Gastrocnemius medialis (tissue), 4 donors: ENCODE measurements around the gene PDXK. TPM values are rescaled to one million over a fixed set of nuclear protein-coding genes. Genes with fewer than 3 reads are reported as not detected.

ENCODE experiments used
- ATAC-seq, 2 donors: fragments of 150-250 bp; one replicate each; pipeline ENCODE4 v1.9.1; 2016
- DNase-seq, 2 donors: peaks; one replicate each; pipeline ENCODE4 v3.0.0-alpha.2; 2019
- H3K27ac ChIP-seq, 4 donors: fragments of 200-600 bp; sonication (generic); 1 replicate in 1 of 4; 2 replicates in 3 of 4; pipeline ENCODE4 v1.5.1; 2016 to 2018; ENCODE audit warnings: mild to moderate bottlenecking in 2 of 4, moderate library complexity in 1 of 4
- H3K27me3 ChIP-seq, 3 donors: fragments of 200-600 bp; sonication (generic) in 2 of 3; 1 replicate in 1 of 3; 2 replicates in 2 of 3; pipeline versions ENCODE4 v1.5.1 to v1.6.0; 2016 to 2019; ENCODE audit warnings: mild to moderate bottlenecking in 1 of 3, moderate library complexity in 1 of 3
- H3K36me3 ChIP-seq, 2 donors: fragments of 200-600 bp; sonication (generic) in 1 of 2; one replicate each; pipeline ENCODE4 v1.5.1; 2017 to 2018
- H3K4me1 ChIP-seq, 2 donors: fragments of 200-600 bp; sonication (generic) in 1 of 2; one replicate each; pipeline ENCODE4 v1.5.1; 2016 to 2017; ENCODE audit warnings: mild to moderate bottlenecking in 2 of 2
- H3K4me3 ChIP-seq, 4 donors: fragments of 200-600 bp; sonication (generic) in 3 of 4; 1 replicate in 1 of 4; 2 replicates in 3 of 4; pipeline ENCODE4 v1.5.1; 2016 to 2019; ENCODE audit warnings: mild to moderate bottlenecking in 2 of 4
- H3K9me3 ChIP-seq, 3 donors: fragments of 200-600 bp; sonication (generic) in 2 of 3; 1 replicate in 1 of 3; 2 replicates in 2 of 3; pipeline ENCODE4 v1.5.1; 2016 to 2019
- POLR2A ChIP-seq, 2 donors: fragments of 450-650 bp; IDR thresholded peaks; one replicate each; pipeline ENCODE4 v1.6.1; 2017; ENCODE audit warnings: antibody characterized with exemption in 2 of 2, mild to moderate bottlenecking in 2 of 2, moderate library complexity in 2 of 2
- in situ Hi-C, 4 donors: fragments of 200-750 bp; cut with MboI; loops; one replicate each; pipeline versions ENCODE4 v1.15.0 to v1.8.0; 2017; ENCODE audit warnings: low sequenced_read_pairs in 4 of 4
- intact Hi-C: fragments of 100-400 bp; cut with DNase I; formaldehyde crosslinking; loops from one replicate; pipeline ENCODE4 v1.15.1; 2023; ENCODE audit warnings: low total_unique reads
- total RNA-seq, 4 donors: library from RNA; depleted of rRNA; stranded (reverse); fragments of >200 nt; gene quantifications; one replicate each; pipeline versions ENCODE4 v1.1.0 to v1.2.3, GENCODE V29; 2016
- TF ChIP-seq, protein P1 (sequence below), 5 experiments: fragments of 450-650 bp in 3 of 5; fragments of 200-600 bp in 2 of 5; sonication (generic) in 2 of 5; IDR thresholded peaks in 4 of 5; conservative IDR thresholded peaks in 1 of 5; 1 replicate in 4 of 5; 2 replicates in 1 of 5; pipeline ENCODE4 v1.5.1; 2016 to 2019; ENCODE audit warnings: antibody characterized with exemption in 5 of 5, mild to moderate bottlenecking in 3 of 5, moderate library complexity in 3 of 5

PDXK gene
- total RNA-seq, 4 donors from 2014 or later = 12.4 to 39.2 (median 21.9) TPM

DNA sequence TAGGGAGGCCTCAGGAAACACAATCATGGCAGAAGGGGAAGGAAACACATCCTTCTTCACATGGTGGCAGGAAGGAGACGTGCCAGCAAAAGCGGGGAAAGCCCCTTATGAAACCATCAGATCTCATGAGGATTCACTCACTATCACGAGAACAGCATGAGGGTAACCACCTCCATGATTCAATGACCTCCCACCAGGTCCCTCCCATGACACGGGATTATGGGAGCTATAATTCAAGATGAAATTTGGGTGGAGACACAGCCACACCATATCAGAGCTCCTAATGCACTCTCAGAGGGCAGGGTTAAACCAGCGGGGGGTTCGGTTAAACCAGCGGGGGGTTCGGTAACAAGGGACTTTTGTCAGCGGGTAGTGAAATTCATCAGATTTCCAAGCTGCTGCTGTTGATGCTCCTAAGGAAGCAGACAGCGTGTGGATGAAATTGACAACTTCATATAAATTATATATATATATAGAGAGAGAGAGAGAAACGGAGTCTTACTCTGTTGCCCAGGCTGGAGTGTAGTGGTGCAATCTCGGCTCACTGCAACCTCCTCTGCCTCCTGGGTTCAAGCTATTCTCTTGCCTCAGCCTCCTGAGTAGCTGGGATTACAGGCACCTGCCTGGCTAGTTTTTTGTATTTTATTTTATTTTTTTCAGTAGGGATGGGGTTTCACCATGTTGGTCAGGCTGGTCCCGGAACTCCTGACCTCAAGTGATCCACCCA is 52.9 kb downstream of the PDXK start:
- peaks cover 14 to 15% of the 10 kb centered on the region in 2 donors for H3K4me1 ChIP-seq
- ATAC-seq (no peak), DNase-seq (no peak)
- no peak overlapping the region for H3K4me3 ChIP-seq
- in situ Hi-C loops (loop anchor here in 1 of 4 donors (10.0 kb wide), 1 partner anchor 47 kb away; no protein-coding TSS in a partner anchor), intact Hi-C loops (no loop called here)
- peaks cover 0 to 24% of the 10 kb centered on the region in 2 donors for H3K36me3 ChIP-seq
- H3K27me3 ChIP-seq = no peaks in the 10 kb centered on the region
- H3K9me3 ChIP-seq = no peaks in the 10 kb centered on the region
- no peak overlapping the region for H3K27ac ChIP-seq
- TF ChIP-seq, protein P1, sequence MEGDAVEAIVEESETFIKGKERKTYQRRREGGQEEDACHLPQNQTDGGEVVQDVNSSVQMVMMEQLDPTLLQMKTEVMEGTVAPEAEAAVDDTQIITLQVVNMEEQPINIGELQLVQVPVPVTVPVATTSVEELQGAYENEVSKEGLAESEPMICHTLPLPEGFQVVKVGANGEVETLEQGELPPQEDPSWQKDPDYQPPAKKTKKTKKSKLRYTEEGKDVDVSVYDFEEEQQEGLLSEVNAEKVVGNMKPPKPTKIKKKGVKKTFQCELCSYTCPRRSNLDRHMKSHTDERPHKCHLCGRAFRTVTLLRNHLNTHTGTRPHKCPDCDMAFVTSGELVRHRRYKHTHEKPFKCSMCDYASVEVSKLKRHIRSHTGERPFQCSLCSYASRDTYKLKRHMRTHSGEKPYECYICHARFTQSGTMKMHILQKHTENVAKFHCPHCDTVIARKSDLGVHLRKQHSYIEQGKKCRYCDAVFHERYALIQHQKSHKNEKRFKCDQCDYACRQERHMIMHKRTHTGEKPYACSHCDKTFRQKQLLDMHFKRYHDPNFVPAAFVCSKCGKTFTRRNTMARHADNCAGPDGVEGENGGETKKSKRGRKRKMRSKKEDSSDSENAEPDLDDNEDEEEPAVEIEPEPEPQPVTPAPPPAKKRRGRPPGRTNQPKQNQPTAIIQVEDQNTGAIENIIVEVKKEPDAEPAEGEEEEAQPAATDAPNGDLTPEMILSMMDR (IDR thresholded peaks at IDR 0.05 in 4 of 5, conservative IDR thresholded peaks at IDR 0.05 in 1 of 5) = no peak
- TF ChIP-seq POLR2A (IDR thresholded peaks at IDR 0.05) = no peak

GRCh38 chr21:43772425-43772821 is 53.5 kb downstream of the PDXK start:
- intact Hi-C loops = no loop called here
- Histone ChIP-seq H3K4me1 (peaks cover 14 to 15% of the 10 kb centered on the region in 2 donors), H3K4me3 (no peak overlapping the region), H3K27ac (no peak overlapping the region), H3K36me3 (peaks cover 0 to 24% of the 10 kb centered on the region in 2 donors), H3K27me3 (no peaks in the 10 kb centered on the region), H3K9me3 (no peaks in the 10 kb centered on the region)
- no peak for ATAC-seq
- TF ChIP-seq, protein P1 (IDR thresholded peaks at IDR 0.05 in 4 of 5, conservative IDR thresholded peaks at IDR 0.05 in 1 of 5) = no peak
- no peak for TF ChIP-seq POLR2A (IDR thresholded peaks at IDR 0.05)
- in situ Hi-C loops = loop anchor here in 1 of 4 donors (10.0 kb wide), 1 partner anchor 48 kb away; no protein-coding TSS in a partner anchor
- DNase-seq = no peak

GRCh38 chr21:43774163-43774562 is 55.2 kb downstream of the PDXK start:
- ATAC-seq = no peak
- Histone ChIP-seq H3K9me3 (no peaks in the 10 kb centered on the region), H3K27me3 (no peaks in the 10 kb centered on the region), H3K27ac (no peak overlapping the region), H3K36me3 (peaks cover 0 to 24% of the 10 kb centered on the region in 2 donors), H3K4me3 (no peak overlapping the region), H3K4me1 (peaks cover 14 to 15% of the 10 kb centered on the region in 2 donors)
- TF ChIP-seq, protein P1 (IDR thresholded peaks at IDR 0.05 in 4 of 5, conservative IDR thresholded peaks at IDR 0.05 in 1 of 5) = no peak
- no peak for TF ChIP-seq POLR2A (IDR thresholded peaks at IDR 0.05)
- in situ Hi-C loops = loop anchor here in 1 of 4 donors (10.0 kb wide), 1 partner anchor 49 kb away; no protein-coding TSS in a partner anchor
- intact Hi-C loops = no loop called here
- no peak for DNase-seq

GRCh38 chr21:43775190-43775589 is 56.3 kb downstream of the PDXK start:
- in situ Hi-C loops (loop anchor here in 1 of 4 donors (10.0 kb wide), 1 partner anchor 50 kb away; no protein-coding TSS in a partner anchor), intact Hi-C loops (loop anchor here (5.0 kb wide), 1 partner anchor 803 kb away; the partner anchor contains the start of gene PKNOX1)
- H3K9me3 ChIP-seq = no peaks in the 10 kb centered on the region
- no peaks in the 10 kb centered on the region for H3K27me3 ChIP-seq
- H3K36me3 ChIP-seq = peaks cover 0 to 24% of the 10 kb centered on the region in 2 donors
- TF ChIP-seq, protein P1 (IDR thresholded peaks at IDR 0.05 in 4 of 5, conservative IDR thresholded peaks at IDR 0.05 in 1 of 5) = no peak
- TF ChIP-seq POLR2A (IDR thresholded peaks at IDR 0.05) = no peak
- ATAC-seq (no peak), DNase-seq (no peak)
- peak overlapping the region; percentile 76 to 99 (median 91) for H3K4me3 ChIP-seq
- H3K27ac ChIP-seq = peak overlapping the region in 3 of 4 donors; percentile 75 to 94 (median 86)
- H3K4me1 ChIP-seq = peaks cover 14 to 15% of the 10 kb centered on the region in 2 donors
